Measurements from ENCODE around the gene SYNE2.

Gene SYNE2

GRCh38 chr14:64053694-64054669 lies 201.2 kb downstream of the SYNE2 start:
- TF ChIP-seq REST (IDR thresholded peaks at IDR 0.05; ENCODE audit: insufficient replicate concordance, low read depth) (no peak), GABPA (IDR thresholded peaks at IDR 0.05; ENCODE audit: low read depth) (no peak), CTCF (IDR thresholded peaks at IDR 0.05; ENCODE audit: insufficient read depth, low read length) (no peak), SPI1 (IDR thresholded peaks at IDR 0.05; ENCODE audit: borderline replicate concordance, low read depth) (no peak), POLR2AphosphoS5 (IDR thresholded peaks at IDR 0.05; ENCODE audit: low read depth) (no peak)
- DNase-seq (ENCODE audit: low read depth in 1 of 2, low spot score in 1 of 2), result no peak
- Histone ChIP-seq H3K4me3 (replicated peaks; ENCODE audit: insufficient read depth, low read length) (no peak overlapping the region), H3K27ac (replicated peaks) (no peak overlapping the region), H3K27me3 (ENCODE audit: insufficient read depth, poor library complexity, severe bottlenecking) (peaks cover 3% of the 10 kb centered on the region)

GRCh38 chr14:64059454-64060198 lies 206.8 kb downstream of the SYNE2 start:
- Histone ChIP-seq H3K4me3 (replicated peaks; ENCODE audit: insufficient read depth, low read length) (no peak overlapping the region), H3K27me3 (ENCODE audit: insufficient read depth, poor library complexity, severe bottlenecking) (peaks cover 3% of the 10 kb centered on the region), H3K27ac (replicated peaks) (no peak overlapping the region)
- TF ChIP-seq GABPA (IDR thresholded peaks at IDR 0.05; ENCODE audit: low read depth) (no peak), SPI1 (IDR thresholded peaks at IDR 0.05; ENCODE audit: borderline replicate concordance, low read depth) (no peak), POLR2AphosphoS5 (IDR thresholded peaks at IDR 0.05; ENCODE audit: low read depth) (no peak), REST (IDR thresholded peaks at IDR 0.05; ENCODE audit: insufficient replicate concordance, low read depth) (no peak), CTCF (IDR thresholded peaks at IDR 0.05; ENCODE audit: insufficient read depth, low read length) (no peak)
- DNase-seq (ENCODE audit: low read depth in 1 of 2, low spot score in 1 of 2), result no peak

- TF ChIP-seq CTCF (IDR thresholded peaks at IDR 0.05; ENCODE audit: insufficient read depth, low read length) (no peak), POLR2AphosphoS5 (IDR thresholded peaks at IDR 0.05; ENCODE audit: low read depth) (no peak), REST (IDR thresholded peaks at IDR 0.05; ENCODE audit: insufficient replicate concordance, low read depth) (no peak), GABPA (IDR thresholded peaks at IDR 0.05; ENCODE audit: low read depth) (no peak), SPI1 (IDR thresholded peaks at IDR 0.05; ENCODE audit: borderline replicate concordance, low read depth) (no peak)
- no peak for DNase-seq (ENCODE audit: low read depth in 1 of 2, low spot score in 1 of 2)
- H3K27ac ChIP-seq (replicated peaks), result no peak overlapping the region
- no peak overlapping the region for H3K4me3 ChIP-seq (replicated peaks; ENCODE audit: insufficient read depth, low read length)
- peaks cover 3% of the 10 kb centered on the region for H3K27me3 ChIP-seq (ENCODE audit: insufficient read depth, poor library complexity, severe bottlenecking)
These were observed 207.4 kb downstream of the SYNE2 start for GRCh38 chr14:64060199-64060545.

Data from HL-60 (cell line).